GM10847 (cell line): ENCODE results near the gene GABRB2.

Experiments
- POLR2A ChIP-seq: IDR thresholded peaks from 2 replicates; pipeline ENCODE4 v1.6.1; 2011; ENCODE audit not compliant: insufficient read length; ENCODE audit errors: extremely low read depth

Gene GABRB2

DNA sequence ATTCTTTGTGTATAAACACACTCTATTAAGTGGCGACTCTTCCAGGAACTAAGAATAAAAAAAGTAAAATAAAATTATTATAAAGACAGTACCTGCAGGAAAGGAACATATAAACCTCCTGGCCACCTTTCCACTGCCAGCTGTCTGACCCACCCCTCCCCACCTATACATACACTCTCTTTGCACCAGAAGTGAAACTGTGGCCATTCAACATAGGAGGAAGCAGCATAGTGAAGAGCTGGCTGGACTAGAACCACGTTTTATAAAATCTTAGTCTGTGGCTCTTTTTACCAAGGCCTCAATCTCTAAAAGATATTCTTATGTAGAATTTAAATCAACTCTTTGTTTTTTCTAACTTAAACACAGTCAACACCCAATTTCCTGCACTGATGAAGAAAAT lies 289.6 kb downstream of the GABRB2 start:
- TF ChIP-seq POLR2A: no peak

GRCh38 chr5:161246749-161247148 lies 299.8 kb downstream of the GABRB2 start:
- TF ChIP-seq POLR2A: no peak
